B cell (primary cell): ENCODE data around the gene MAP3K20. TPM values are rescaled to one million over a fixed set of nuclear protein-coding genes. Genes with fewer than 3 reads are reported as not detected.

Experiments used
- ATAC-seq: fragments of 200-7000 bp; cut with Tn5 transposase; one replicate; pipeline ENCODE4 v1.10.0; 2021; ENCODE audit warnings: low read depth, mild to moderate bottlenecking, moderate number of reproducible peaks, moderate library complexity
- CTCF ChIA-PET: fragments of 350-600 bp; sonication (Branson Sonifier 250); formaldehyde crosslinking; loops from one replicate; lab custom pipeline; 2021; ENCODE audit warnings: antibody characterized with exemption, inconsistent platforms; lab: Charles Lee
- POLR2A ChIA-PET: fragments of 350-600 bp; sonication (Branson Sonifier 250); formaldehyde crosslinking; loops from one replicate; lab custom pipeline; 2021; ENCODE audit warnings: antibody characterized with exemption; lab: Charles Lee
- DNase-seq: peaks from one replicate; pipeline ENCODE4 v3.0.0; 2013
- H2AFZ ChIP-seq: 2 replicates; pipeline ENCODE4 v1.6.1; 2012; ENCODE audit warnings: mild to moderate bottlenecking, low read depth, low read length; ENCODE audit not compliant: insufficient read depth, poor library complexity, severe bottlenecking
- H3K27ac ChIP-seq, 2 donors: 1 replicate in 1 of 2; 2 replicates in 1 of 2; pipeline ENCODE4 v1.5.1; 2012 to 2013; ENCODE audit warnings: low read length in 2 of 2, mild to moderate bottlenecking in 2 of 2, moderate library complexity in 1 of 2
- H3K27me3 ChIP-seq, 4 experiments: fragments of 200-600 bp in 1 of 4; sonication (generic) in 1 of 4; replicated peaks in 1 of 4; 1 replicate in 2 of 4; 2 replicates in 2 of 4; pipeline versions ENCODE4 v1.6.1 to v1.7.0; 2013 to 2016; ENCODE audit warnings: low read length in 3 of 4, mild to moderate bottlenecking in 2 of 4, mixed read lengths in 1 of 4, moderate library complexity in 1 of 4; ENCODE audit not compliant: insufficient read depth in 4 of 4, control insufficient read depth in 3 of 4; ENCODE audit errors: control extremely low read depth in 1 of 4
- H3K36me3 ChIP-seq, 2 experiments: replicated peaks in 1 of 2; 1 replicate in 1 of 2; 2 replicates in 1 of 2; pipeline versions ENCODE4 v1.6.1 to v1.7.1; 2013; ENCODE audit warnings: low read length in 1 of 2; ENCODE audit not compliant: insufficient read depth in 2 of 2, control insufficient read depth in 1 of 2; ENCODE audit errors: control extremely low read depth in 1 of 2, extremely low read depth in 1 of 2
- H3K4me1 ChIP-seq, 2 donors: fragments of 200-600 bp in 1 of 2; sonication (generic) in 1 of 2; 1 replicate in 1 of 2; 2 replicates in 1 of 2; pipeline versions ENCODE4 v1.5.1 to v1.6.1; 2013 to 2017; ENCODE audit warnings: low read length in 2 of 2; ENCODE audit not compliant: control insufficient read depth in 2 of 2, insufficient read depth in 2 of 2
- H3K4me2 ChIP-seq: replicated peaks from 2 replicates; pipeline ENCODE3; 2012; ENCODE audit warnings: mild to moderate bottlenecking, low read depth, low read length; ENCODE audit not compliant: poor library complexity, severe bottlenecking
- H3K4me3 ChIP-seq, 5 experiments: fragments of 200-600 bp in 1 of 5; sonication (generic) in 1 of 5; 1 replicate in 3 of 5; 2 replicates in 2 of 5; pipeline versions ENCODE4 v1.5.1 to v1.7.0; 2011 to 2016; ENCODE audit warnings: low read length in 4 of 5, mild to moderate bottlenecking in 4 of 5, low read depth in 2 of 5, control low read depth in 1 of 5, moderate library complexity in 1 of 5; ENCODE audit not compliant: insufficient read depth in 1 of 5; ENCODE audit errors: control extremely low read depth in 1 of 5, extremely low read depth in 1 of 5
- H3K79me2 ChIP-seq: fragments of 200-600 bp; sonication (generic); one replicate; pipeline ENCODE4 v1.6.0; 2016; ENCODE audit warnings: low read length; ENCODE audit not compliant: control insufficient read depth, insufficient read depth
- H3K9ac ChIP-seq: fragments of 200-600 bp; sonication (generic); 2 replicates; pipeline ENCODE4 v1.6.1; 2017; ENCODE audit warnings: mild to moderate bottlenecking, low read length, moderate library complexity
- H3K9me3 ChIP-seq, 3 donors: one replicate each; pipeline versions ENCODE4 v1.6.1 to v1.7.1; 2013; ENCODE audit warnings: low read length in 2 of 3; ENCODE audit not compliant: control insufficient read depth in 2 of 3, insufficient read depth in 1 of 3; ENCODE audit errors: control extremely low read depth in 1 of 3
- H4K20me1 ChIP-seq: 2 replicates; pipeline ENCODE4 v1.6.0; 2012; ENCODE audit warnings: mild to moderate bottlenecking, low read length; ENCODE audit not compliant: insufficient read depth, control insufficient read depth, poor library complexity, severe bottlenecking
- H3K27ac Mint-ChIP-seq: one replicate; pipeline ENCODE4 v1.8.0; 2021; ENCODE audit warnings: mixed read lengths
- H3K27me3 Mint-ChIP-seq: one replicate; pipeline ENCODE4 v1.8.0; 2021; ENCODE audit warnings: mixed read lengths
- H3K4me1 Mint-ChIP-seq: one replicate; pipeline ENCODE4 v1.8.0; 2021; ENCODE audit warnings: mixed read lengths
- H3K4me3 Mint-ChIP-seq: one replicate; pipeline ENCODE4 v1.8.0; 2021; ENCODE audit warnings: mixed read lengths
- H3K9me3 Mint-ChIP-seq: one replicate; pipeline ENCODE4 v1.8.0; 2022; ENCODE audit warnings: mixed read lengths; ENCODE audit not compliant: insufficient read depth
- EZH2 ChIP-seq: IDR thresholded peaks from 2 replicates; pipeline ENCODE4 v1.6.1; 2012; ENCODE audit warnings: borderline replicate concordance, low read depth, mild to moderate bottlenecking, moderate library complexity, low read length; ENCODE audit not compliant: insufficient read depth, poor library complexity, severe bottlenecking
- WGBS: methylation state at CpG from one replicate; pipeline ENCODE4 v1.1.5; 2013; ENCODE audit warnings: missing lambda C conversion rate; ENCODE audit not compliant: insufficient coverage; 5-methylcytosine and 5-hydroxymethylcytosine counted together
- intact Hi-C: fragments of 100-400 bp; cut with micrococcal nuclease; formaldehyde crosslinking; loops from one replicate; pipeline ENCODE4 v1.10.0; 2022
- polyA plus RNA-seq: library from polyadenylated mRNA; depleted of rRNA; stranded (reverse); fragments of >200 nt; gene quantifications from 2 replicates; pipeline ENCODE4 v1.2.3, GENCODE V29; 2012
- total RNA-seq, 2 donors: library from RNA; stranded (reverse); fragments of 120-200 nt in 1 of 2; gene quantifications; 1 replicate in 1 of 2; 2 replicates in 1 of 2; pipeline versions ENCODE4 v1.2.3 to v1.2.4, GENCODE V29; 2013 to 2022
- TF ChIP-seq, protein P1 (sequence below): fragments of 200-600 bp; IDR thresholded peaks from one replicate; pipeline ENCODE4 v1.8.0; 2022; ENCODE audit warnings: antibody characterized with exemption, mild to moderate bottlenecking

Gene MAP3K20
- total and polyA plus RNA-seq, 2 donors (not counting 1 experiment from before 2014, with no cell fraction given), result 2.2 to 9.1 TPM

DNA sequence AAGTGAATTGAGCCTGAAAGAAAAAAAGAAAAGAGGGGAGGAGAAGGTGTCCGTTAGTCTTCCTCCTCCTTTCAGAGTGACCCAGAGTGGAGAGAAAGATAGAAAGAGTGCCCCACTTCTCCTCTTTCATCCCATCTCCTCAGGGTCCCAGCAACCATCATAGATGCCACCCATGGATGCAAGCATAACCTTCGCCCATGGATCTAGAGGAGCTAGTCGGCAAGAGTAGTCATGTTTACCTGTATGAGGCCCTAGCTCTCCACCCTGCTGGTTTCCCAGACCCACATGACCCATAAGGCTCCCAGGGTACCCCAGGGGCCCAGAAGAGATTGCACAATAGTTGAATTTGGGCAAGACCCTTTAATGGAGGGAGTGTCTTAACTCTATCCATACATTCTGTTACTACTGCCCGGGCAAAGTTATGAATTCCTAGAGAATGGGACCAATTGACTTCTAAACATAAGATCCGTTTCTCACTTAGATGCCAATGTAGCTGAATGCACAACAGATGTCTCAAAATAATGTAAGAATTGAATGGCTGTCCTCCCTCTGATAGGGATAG is 223.0 kb downstream of the MAP3K20 start:
- no peak overlapping the region for H3K27ac ChIP-seq
- no peaks in the 10 kb centered on the region for H4K20me1 ChIP-seq
- H3K9me3 Mint-ChIP-seq, result peaks cover 5% of the 10 kb centered on the region
- H3K4me1 ChIP-seq, result no peaks in the 10 kb centered on the region
- CTCF ChIA-PET, result no interaction called here
- H3K27me3 ChIP-seq, result no peaks in the 10 kb centered on the region
- no peaks in the 10 kb centered on the region for H3K4me1 Mint-ChIP-seq
- no peak overlapping the region for H2AFZ ChIP-seq
- TF ChIP-seq, protein P1, sequence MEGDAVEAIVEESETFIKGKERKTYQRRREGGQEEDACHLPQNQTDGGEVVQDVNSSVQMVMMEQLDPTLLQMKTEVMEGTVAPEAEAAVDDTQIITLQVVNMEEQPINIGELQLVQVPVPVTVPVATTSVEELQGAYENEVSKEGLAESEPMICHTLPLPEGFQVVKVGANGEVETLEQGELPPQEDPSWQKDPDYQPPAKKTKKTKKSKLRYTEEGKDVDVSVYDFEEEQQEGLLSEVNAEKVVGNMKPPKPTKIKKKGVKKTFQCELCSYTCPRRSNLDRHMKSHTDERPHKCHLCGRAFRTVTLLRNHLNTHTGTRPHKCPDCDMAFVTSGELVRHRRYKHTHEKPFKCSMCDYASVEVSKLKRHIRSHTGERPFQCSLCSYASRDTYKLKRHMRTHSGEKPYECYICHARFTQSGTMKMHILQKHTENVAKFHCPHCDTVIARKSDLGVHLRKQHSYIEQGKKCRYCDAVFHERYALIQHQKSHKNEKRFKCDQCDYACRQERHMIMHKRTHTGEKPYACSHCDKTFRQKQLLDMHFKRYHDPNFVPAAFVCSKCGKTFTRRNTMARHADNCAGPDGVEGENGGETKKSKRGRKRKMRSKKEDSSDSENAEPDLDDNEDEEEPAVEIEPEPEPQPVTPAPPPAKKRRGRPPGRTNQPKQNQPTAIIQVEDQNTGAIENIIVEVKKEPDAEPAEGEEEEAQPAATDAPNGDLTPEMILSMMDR, result no peak
- TF ChIP-seq EZH2, result no peak
- no peak overlapping the region for H3K9ac ChIP-seq
- H3K9me3 ChIP-seq, result peaks cover 0 to 37% (median 11%) of the 10 kb centered on the region in 3 donors
- H3K79me2 ChIP-seq, result no peaks in the 10 kb centered on the region
- H3K36me3 ChIP-seq, result no peaks in the 10 kb centered on the region
- POLR2A ChIA-PET, result no interaction called here
- 100% methylated on average over 3 of the region's 5 CpGs for WGBS
- ATAC-seq (no peak), DNase-seq (no peak)
- H3K27ac Mint-ChIP-seq, result no peak overlapping the region
- no peak overlapping the region for H3K4me3 Mint-ChIP-seq
- no peak overlapping the region for H3K4me3 ChIP-seq
- intact Hi-C loops, result no loop called here
- no peak overlapping the region for H3K4me2 ChIP-seq
- no peaks in the 10 kb centered on the region for H3K27me3 Mint-ChIP-seq

DNA sequence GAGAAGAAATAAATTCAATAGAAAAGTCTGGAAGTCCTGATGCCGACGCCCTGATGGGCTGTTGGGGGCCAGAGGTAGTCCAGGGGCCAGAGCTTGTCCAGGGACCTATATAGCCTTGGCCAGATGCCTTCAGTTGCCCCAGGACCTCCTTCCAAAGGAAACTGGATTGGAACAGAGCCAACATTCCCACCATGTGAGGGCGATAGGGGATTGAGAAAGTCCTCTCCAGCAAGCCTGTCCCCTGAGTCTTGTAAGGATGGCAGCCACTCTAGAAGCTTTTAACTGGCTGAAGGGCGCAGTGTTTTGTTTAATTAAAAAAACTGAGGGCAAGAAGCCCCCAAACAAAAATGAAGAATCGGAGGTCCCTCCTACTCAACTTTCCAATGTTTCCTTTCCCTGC is 224.1 kb downstream of the MAP3K20 start:
- ChIA-PET POLR2A (no interaction called here), CTCF (no interaction called here)
- Histone ChIP-seq H3K9ac (no peak overlapping the region), H3K27ac (no peak overlapping the region), H3K9me3 (peaks cover 0 to 32% (median 11%) of the 10 kb centered on the region in 3 donors), H3K4me1 (no peaks in the 10 kb centered on the region), H3K27me3 (no peaks in the 10 kb centered on the region), H2AFZ (no peak overlapping the region), H3K4me3 (no peak overlapping the region), H3K36me3 (no peaks in the 10 kb centered on the region), H3K79me2 (no peaks in the 10 kb centered on the region), H3K4me2 (no peak overlapping the region), H4K20me1 (no peaks in the 10 kb centered on the region)
- Mint-ChIP-seq H3K27ac (no peak overlapping the region), H3K27me3 (no peaks in the 10 kb centered on the region), H3K4me1 (no peaks in the 10 kb centered on the region), H3K9me3 (peaks cover 5% of the 10 kb centered on the region), H3K4me3 (no peak overlapping the region)
- TF ChIP-seq, protein P1, result no peak
- no peak for TF ChIP-seq EZH2
- DNase-seq, result no peak
- ATAC-seq, result no peak
- WGBS, result 100% methylated on average over 3 of the region's 5 CpGs
- intact Hi-C loops, result no loop called here
